Activated naive CD8-positive, alpha-beta T cell treated with anti-CD3 and anti-CD28 coated beads, Interleukin-2, amount 50 U/mL, for 24 hours (primary cell): ENCODE measurements around the gene SYS1.
A peak's percentile ranks its signal among the peaks of the same experiment; 100 is the strongest.

Experiments
- ATAC-seq: fragments of 150-1000 bp; cut with Tn5 transposase; one replicate; pipeline ENCODE4 v1.10.0; 2021
- DNase-seq: peaks from one replicate; pipeline ENCODE4 v3.0.0; 2021
- H3K27ac Mint-ChIP-seq: one replicate; pipeline ENCODE4 v1.8.0; 2021; ENCODE audit warnings: mild to moderate bottlenecking, mixed read lengths
- H3K27me3 Mint-ChIP-seq: one replicate; pipeline ENCODE4 v1.8.0; 2021; ENCODE audit warnings: mixed read lengths
- H3K36me3 Mint-ChIP-seq: one replicate; pipeline ENCODE4 v1.8.0; 2021; ENCODE audit warnings: low read depth, mixed read lengths
- H3K4me1 Mint-ChIP-seq: one replicate; pipeline ENCODE4 v1.8.0; 2021; ENCODE audit warnings: mixed read lengths
- H3K4me3 Mint-ChIP-seq: one replicate; pipeline ENCODE4 v1.8.0; 2021; ENCODE audit warnings: mild to moderate bottlenecking, moderate library complexity, mixed read lengths
- H3K9me3 Mint-ChIP-seq: one replicate; pipeline ENCODE4 v1.8.0; 2021; ENCODE audit warnings: mixed read lengths

Gene SYS1

DNA sequence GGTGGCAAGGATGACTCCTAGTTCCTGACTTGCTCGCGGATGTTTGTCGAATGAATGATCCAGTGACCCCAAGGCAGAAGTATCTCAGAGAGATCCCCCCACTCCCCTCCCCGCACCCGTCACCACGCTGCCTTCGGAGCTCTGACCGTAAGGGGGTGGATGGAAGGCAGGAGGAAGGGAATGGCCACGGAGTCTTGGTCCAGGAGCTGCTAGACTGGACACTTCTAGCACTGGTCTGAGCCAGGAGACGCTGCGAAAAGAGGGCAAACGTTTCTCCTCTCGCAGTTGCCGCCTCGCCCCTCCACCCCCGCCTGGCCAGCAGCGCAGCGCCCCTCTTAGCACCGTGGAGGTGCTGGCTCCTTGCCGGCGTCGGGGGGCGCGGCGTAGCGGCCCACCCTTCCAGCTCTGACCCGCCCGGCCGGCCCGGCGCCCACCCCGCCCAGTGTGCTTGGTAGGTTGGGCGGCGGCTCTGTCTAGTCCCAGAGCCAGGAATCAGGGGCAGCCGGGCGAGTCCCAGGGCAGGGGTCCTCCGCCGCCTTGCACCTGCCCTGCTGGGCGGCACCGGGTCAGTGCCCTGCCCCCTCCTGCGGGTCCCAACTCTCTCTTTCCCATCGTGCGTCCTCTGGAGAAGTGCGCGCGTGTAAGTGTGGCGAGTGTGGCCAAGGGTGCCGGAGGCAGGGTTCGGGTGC, 42.8 kb downstream of the SYS1 start:
- DNase-seq (no peak), ATAC-seq (peak; percentile 15)
- peaks cover 38% of the 10 kb centered on the region for H3K4me1 Mint-ChIP-seq
- peak overlapping the region; percentile 21 for H3K27ac Mint-ChIP-seq
- H3K9me3 Mint-ChIP-seq, result peaks cover 10% of the 10 kb centered on the region
- H3K27me3 Mint-ChIP-seq, result peaks cover 7% of the 10 kb centered on the region
- H3K4me3 Mint-ChIP-seq, result peak overlapping the region; percentile 75
- peaks cover 21% of the 10 kb centered on the region for H3K36me3 Mint-ChIP-seq

- Mint-ChIP-seq H3K27me3 (peaks cover 7% of the 10 kb centered on the region), H3K4me1 (peaks cover 36% of the 10 kb centered on the region), H3K27ac (peak overlapping the region; percentile 68), H3K4me3 (peak overlapping the region; percentile 75), H3K9me3 (peaks cover 6% of the 10 kb centered on the region), H3K36me3 (peaks cover 19% of the 10 kb centered on the region)
- ATAC-seq, result peak; percentile 56
- DNase-seq, result peak; percentile 64
These were observed 43.5 kb downstream of the SYS1 start for GRCh38 chr20:45406260-45407066.

GRCh38 chr20:45407067-45407745, 44.2 kb downstream of the SYS1 start:
- Mint-ChIP-seq H3K4me3 (peak overlapping the region; percentile 75), H3K36me3 (peaks cover 11% of the 10 kb centered on the region), H3K27ac (peak overlapping the region; percentile 68), H3K27me3 (peaks cover 7% of the 10 kb centered on the region), H3K9me3 (no peaks in the 10 kb centered on the region), H3K4me1 (peaks cover 29% of the 10 kb centered on the region)
- ATAC-seq, result no peak
- DNase-seq, result peak; percentile 14

GRCh38 chr20:45407783-45408645, 45.1 kb downstream of the SYS1 start, which contains the start of gene DBNDD2:
Gene DBNDD2, plus strand, starts transcription at chr20:45408289. Its CDS starts 179 bp downstream, at chr20:45408468.
- peaks cover 7% of the 10 kb centered on the region for H3K36me3 Mint-ChIP-seq
- peaks cover 5% of the 10 kb centered on the region for H3K27me3 Mint-ChIP-seq
- peak within 1 kb of the TSS; percentile 75 for H3K4me3 Mint-ChIP-seq
- peaks cover 28% of the 10 kb centered on the region for H3K4me1 Mint-ChIP-seq
- no peaks in the 10 kb centered on the region for H3K9me3 Mint-ChIP-seq
- peak; percentile 37 for ATAC-seq
- DNase-seq, result peak; percentile 14
- peak within 1 kb of the TSS; percentile 29 for H3K27ac Mint-ChIP-seq

DNA sequence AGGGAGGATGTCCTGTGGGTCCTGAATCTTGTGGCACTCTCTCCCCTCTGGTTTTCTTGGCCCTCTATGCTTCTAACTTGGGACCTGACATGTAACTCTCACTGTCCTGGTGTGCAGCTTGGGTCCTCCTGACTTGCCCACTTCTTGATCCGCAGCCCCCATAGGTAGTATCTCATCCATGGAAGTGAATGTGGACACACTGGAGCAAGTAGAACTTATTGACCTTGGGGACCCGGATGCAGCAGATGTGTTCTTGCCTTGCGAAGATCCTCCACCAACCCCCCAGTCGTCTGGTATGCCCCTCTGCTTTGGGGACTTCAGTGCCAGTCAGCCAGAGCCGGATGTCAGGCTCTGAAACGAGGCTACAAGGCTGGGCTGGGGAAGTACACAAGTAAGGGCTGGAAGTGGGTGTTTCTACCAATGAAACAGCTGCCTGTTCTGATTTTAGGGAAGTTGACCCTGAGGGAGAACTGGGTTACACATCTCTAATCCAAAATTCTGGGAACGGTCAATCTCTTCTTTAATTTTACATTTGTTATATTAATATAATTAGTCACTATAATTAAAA, 45.8 kb downstream of the SYS1 start:
- peak overlapping the region; percentile 17 for H3K27ac Mint-ChIP-seq
- H3K4me1 Mint-ChIP-seq, result peaks cover 31% of the 10 kb centered on the region
- peaks cover 5% of the 10 kb centered on the region for H3K27me3 Mint-ChIP-seq
- DNase-seq (no peak), ATAC-seq (no peak)
- no peak overlapping the region for H3K4me3 Mint-ChIP-seq
- peaks cover 6% of the 10 kb centered on the region for H3K36me3 Mint-ChIP-seq
- H3K9me3 Mint-ChIP-seq, result no peaks in the 10 kb centered on the region

GRCh38 chr20:45409521-45410272, 46.7 kb downstream of the SYS1 start:
- Mint-ChIP-seq H3K9me3 (no peaks in the 10 kb centered on the region), H3K27ac (no peak overlapping the region)

GRCh38 chr20:45410887-45411286, 47.9 kb downstream of the SYS1 start:
- no peak for DNase-seq
- Mint-ChIP-seq H3K36me3 (peaks cover 4% of the 10 kb centered on the region), H3K4me1 (peaks cover 41% of the 10 kb centered on the region), H3K27me3 (no peaks in the 10 kb centered on the region), H3K4me3 (no peak overlapping the region), H3K27ac (no peak overlapping the region), H3K9me3 (no peaks in the 10 kb centered on the region)
- no peak for ATAC-seq

More at GRCh38 chr20:45409521-45410272, 46.7 kb downstream of the SYS1 start:
- no peak for DNase-seq
- H3K27me3 Mint-ChIP-seq, result peaks cover 4% of the 10 kb centered on the region
- peaks cover 5% of the 10 kb centered on the region for H3K36me3 Mint-ChIP-seq
- no peak for ATAC-seq
- H3K4me1 Mint-ChIP-seq, result peaks cover 36% of the 10 kb centered on the region
- H3K4me3 Mint-ChIP-seq, result no peak overlapping the region

DNA sequence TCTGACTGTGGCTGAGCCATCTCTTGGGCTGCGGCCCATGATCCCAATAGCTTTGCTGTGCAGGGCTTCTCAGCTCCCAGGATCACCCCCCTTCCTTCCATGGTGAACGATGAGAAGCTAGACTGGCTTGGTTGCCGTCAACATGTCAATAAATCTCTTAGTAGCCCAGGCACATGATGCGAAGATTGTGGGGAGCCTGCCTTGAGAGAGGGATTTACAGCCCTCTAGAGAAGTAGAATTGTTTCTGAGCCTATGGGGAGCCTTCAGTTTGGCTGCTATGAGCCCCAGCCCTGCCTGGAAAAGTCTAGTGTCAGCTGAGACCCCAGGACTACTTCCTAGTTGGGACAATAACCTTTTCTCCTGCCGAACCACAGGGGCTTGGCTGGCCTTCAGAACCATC, 49.7 kb downstream of the SYS1 start:
- Mint-ChIP-seq H3K4me3 (no peak overlapping the region), H3K27ac (no peak overlapping the region), H3K36me3 (peaks cover 8% of the 10 kb centered on the region), H3K27me3 (no peaks in the 10 kb centered on the region), H3K4me1 (peaks cover 45% of the 10 kb centered on the region), H3K9me3 (no peaks in the 10 kb centered on the region)
- DNase-seq (no peak), ATAC-seq (no peak)

GRCh38 chr20:45413479-45413878, 50.5 kb downstream of the SYS1 start:
- peaks cover 46% of the 10 kb centered on the region for H3K4me1 Mint-ChIP-seq
- no peaks in the 10 kb centered on the region for H3K9me3 Mint-ChIP-seq

DNA sequence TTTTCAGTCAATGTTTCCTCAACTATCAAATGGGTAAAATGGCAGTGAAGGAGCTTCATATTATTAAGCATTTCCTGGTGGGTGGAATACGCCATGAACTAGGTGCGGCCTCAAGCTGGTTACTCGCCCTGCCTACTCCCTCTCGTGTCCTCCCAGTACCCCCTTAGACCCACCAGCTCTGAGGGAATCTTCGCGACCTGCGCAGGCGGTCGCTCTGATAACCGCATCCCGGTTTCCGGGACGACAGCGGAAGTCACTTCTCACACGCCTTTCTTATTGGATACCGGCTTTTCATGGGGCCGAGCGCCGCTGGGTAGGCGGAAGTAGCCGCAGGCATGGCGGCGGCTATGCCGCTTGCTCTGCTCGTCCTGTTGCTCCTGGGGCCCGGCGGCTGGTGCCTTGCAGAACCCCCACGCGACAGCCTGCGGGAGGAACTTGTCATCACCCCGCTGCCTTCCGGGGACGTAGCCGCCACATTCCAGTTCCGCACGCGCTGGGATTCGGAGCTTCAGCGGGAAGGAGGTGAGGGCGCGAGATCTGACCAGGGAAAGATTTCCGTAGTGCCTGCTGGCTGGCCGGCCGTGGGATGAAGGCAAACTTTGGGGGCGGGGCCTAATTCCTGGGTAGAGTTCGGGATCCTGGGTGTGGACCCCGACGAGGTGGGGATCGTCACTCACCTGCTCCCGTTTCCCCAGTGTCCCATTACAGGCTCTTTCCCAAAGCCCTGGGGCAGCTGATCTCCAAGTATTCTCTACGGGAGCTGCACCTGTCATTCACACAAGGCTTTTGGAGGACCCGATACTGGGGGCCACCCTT, 53.1 kb downstream of the SYS1 start, which contains the start of gene PIGT:
Gene PIGT (plus strand): TSS at position 320 of the 816 bp plus-strand sequence. CDS start 16 bp downstream, at position 336.
- no peaks in the 10 kb centered on the region for H3K9me3 Mint-ChIP-seq
- peaks cover 55% of the 10 kb centered on the region for H3K4me1 Mint-ChIP-seq
- peaks cover 23% of the 10 kb centered on the region for H3K36me3 Mint-ChIP-seq
- H3K4me3 Mint-ChIP-seq, result peak within 1 kb of the TSS; percentile 89
- DNase-seq (peak; percentile 89), ATAC-seq (peak; percentile 83)
- H3K27me3 Mint-ChIP-seq, result no peaks in the 10 kb centered on the region
- peak within 1 kb of the TSS; percentile 93 for H3K27ac Mint-ChIP-seq

More at GRCh38 chr20:45413479-45413878, 50.5 kb downstream of the SYS1 start:
- no peak for ATAC-seq
- DNase-seq, result no peak
- H3K4me3 Mint-ChIP-seq, result no peak overlapping the region
- H3K27me3 Mint-ChIP-seq, result no peaks in the 10 kb centered on the region
- peak overlapping the region; percentile 38 for H3K27ac Mint-ChIP-seq
- peaks cover 8% of the 10 kb centered on the region for H3K36me3 Mint-ChIP-seq

DNA sequence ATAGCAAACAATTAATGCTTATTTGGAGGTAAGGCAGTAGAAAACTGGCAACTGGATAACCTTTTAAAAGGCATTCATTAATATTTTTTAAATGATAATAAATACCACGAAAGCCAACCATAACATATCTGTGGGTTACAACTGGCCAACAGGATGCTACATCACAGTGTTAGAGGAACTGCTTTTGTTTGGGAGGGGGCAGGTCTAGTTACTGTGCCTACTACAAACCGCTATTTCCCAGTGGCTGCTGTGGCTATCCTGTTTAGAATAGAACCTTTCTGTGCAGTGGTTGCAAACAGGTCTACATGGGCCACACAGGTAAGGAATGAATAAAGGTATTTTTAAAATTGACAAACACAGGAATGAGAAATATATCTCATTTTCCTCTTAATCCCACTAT, 54.0 kb downstream of the SYS1 start:
- no peaks in the 10 kb centered on the region for H3K27me3 Mint-ChIP-seq
- no peak for ATAC-seq
- peaks cover 55% of the 10 kb centered on the region for H3K4me1 Mint-ChIP-seq

More for the DNA sequence above, 54.0 kb downstream of the SYS1 start:
- Mint-ChIP-seq H3K4me3 (peak overlapping the region; percentile 89), H3K9me3 (no peaks in the 10 kb centered on the region), H3K36me3 (peaks cover 27% of the 10 kb centered on the region), H3K27ac (peak overlapping the region; percentile 93)
- DNase-seq, result no peak
